ENCODE measurements around the gene CEMIP2.
A peak's percentile ranks its signal among the peaks of the same experiment; 100 is the strongest.

The CEMIP2 gene

DNA sequence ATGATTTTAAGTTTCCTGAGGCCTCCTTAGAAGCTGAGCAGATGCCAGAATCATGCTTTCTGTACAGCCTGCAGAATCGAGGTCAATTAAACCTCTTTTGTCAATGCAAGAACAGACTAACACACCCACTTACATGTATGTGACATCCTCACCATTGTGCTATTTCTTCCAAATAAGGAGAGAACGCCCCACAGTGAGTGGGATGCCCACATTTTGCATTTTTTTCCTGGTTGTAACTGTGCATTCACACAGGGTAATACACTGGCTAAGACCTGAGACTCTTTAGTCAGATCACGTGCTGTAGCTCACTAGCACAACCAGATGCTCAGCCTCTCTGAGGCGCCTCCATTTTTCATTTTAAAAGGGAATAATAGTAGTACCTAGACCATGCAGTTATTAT, 4.4 kb upstream of the CEMIP2 start:
- DNase-seq = no peak

- no peak for DNase-seq
Measured at GRCh38 chr9:71770170-71770569, 1.9 kb upstream of the CEMIP2 start.

DNA sequence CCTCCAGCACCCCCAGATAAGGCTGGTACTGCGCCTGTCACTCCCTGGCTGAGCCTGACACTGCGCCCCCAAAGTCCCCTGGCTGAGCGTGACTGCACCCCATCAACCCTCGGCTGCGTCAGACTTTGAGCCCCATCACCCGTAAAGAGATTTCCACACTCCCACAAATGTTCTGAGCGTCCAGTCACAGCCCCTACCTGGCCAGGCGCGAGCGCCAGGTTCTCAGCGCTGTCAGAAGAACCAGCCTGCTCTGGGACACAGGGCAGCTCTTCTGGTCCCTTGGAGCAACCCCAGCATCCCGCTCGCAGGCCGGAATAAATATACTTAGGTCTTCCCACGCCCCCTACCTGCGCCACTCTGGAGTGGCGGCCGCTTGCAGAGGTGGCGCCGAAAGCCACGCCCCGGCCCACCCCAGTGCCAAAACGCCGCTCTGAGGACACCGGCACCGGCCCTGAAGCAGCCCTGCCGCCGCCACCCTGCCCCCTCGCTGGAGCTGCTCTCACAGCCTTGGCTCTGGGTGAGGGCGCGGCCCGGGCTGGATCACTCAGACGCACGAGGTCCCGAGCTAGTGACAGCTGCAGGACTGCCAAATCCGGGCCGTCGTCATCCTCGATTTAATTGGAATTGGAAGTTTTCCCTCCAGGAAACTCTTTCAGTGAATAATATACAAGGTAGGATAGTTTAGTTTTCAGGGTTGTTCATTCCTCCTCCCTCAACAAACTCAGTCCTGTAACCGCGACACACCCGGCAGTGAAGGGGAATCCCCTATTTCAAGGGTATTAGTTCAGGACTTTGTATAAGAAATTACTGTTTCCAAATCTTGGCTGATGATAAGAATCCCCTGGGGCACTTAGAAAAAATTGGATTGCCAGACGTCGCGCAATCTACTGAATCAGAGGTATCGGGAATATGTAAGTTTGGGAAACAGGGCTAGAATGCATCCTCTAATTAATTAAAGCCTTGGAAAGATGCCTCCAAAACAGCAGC, 1.2 kb upstream of the CEMIP2 start:
- peak; percentile 30 for DNase-seq

GRCh38 chr9:71767776-71768321, 464 bp downstream of the CEMIP2 start:
- no peak for DNase-seq

DNA sequence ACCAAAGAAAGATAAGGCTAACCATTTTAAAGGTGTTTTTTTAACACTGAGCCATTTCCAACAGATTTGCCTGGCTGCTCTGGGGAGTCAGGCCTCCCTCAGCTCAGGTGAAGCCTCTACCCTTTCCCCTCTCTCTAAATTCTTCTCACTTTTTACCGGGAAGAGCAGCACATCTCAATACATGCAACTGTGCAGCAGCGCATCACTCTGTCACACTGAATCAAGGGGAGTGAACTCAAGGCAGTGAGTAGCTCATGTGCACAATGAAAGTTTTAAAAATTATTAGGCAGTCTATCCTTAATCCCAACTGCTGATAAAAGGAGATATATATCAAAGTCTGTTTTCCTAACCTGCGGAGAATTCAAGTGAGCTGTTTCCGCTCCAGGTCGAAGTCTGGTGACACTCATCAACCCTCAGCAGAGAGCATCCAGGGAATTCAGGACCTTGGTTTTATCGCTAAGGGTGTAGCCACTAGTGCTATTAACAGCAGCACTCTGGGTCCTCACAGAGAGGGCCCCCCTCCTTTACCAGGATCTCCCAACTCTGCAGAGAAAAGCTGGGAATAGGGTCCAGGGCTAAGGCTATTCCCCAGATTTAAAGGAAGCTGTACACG, 1.0 kb downstream of the CEMIP2 start:
- DNase-seq = no peak

GRCh38 chr9:71766663-71767062, 1.6 kb downstream of the CEMIP2 start:
- no peak for DNase-seq

GRCh38 chr9:71765693-71766092, 2.6 kb downstream of the CEMIP2 start:
- no peak for DNase-seq

GRCh38 chr9:71764891-71765290, 3.4 kb downstream of the CEMIP2 start:
- no peak for DNase-seq

DNA sequence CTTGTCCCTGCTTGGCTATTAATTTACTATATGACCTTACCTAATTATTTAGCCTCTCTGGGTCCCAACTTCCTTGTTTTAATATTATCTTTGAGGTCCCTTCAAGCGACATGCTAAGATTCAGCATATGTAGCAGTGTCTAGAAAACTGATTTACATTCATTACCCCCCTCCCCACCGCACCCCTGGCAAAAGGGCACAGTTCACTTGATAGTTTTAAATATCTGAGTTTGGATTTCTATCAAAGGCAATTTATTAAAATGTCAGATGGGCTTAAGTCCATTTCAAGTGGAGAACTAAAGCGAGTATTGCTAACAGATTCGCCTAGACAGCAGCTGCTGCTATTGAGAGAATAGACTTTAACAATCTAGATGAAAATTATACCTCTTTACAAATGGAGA, 3.9 kb downstream of the CEMIP2 start:
- DNase-seq = no peak

GRCh38 chr9:71763832-71764231, 4.5 kb downstream of the CEMIP2 start:
- DNase-seq = no peak

DNA sequence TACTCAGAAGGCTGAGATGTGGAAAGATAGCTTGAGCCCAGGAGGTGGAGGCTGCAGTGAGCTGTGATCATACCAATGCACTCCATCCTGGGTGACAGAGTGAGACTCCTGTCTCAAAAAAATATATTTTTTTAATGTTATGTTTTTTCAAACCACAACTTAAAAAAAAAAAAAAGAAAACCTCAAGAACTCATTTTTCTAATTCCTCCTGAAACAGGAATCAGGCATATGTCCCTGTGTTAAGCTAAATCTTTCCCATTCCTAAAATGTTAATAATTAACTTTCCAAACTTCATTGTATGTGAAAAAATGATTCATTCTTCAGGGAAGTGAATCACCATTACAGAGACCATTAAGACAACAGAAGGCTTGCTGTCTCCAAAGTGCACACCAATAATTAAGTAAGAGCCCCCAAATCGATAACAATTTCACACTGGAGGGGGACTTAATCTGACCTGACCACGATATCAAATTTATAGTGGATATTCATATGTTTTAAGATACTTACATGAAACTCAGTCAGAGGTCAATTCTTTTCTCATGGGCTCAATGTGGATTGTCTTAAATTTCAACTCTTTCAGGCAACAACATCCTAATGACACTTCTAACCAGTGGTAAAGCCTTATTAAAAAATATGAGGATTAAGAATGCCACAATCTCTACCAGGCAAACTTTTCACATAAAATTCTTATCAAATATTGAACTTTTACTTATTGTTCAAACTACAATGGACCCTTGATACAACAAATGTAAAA, 5.2 kb downstream of the CEMIP2 start:
- DNase-seq = no peak

DNA sequence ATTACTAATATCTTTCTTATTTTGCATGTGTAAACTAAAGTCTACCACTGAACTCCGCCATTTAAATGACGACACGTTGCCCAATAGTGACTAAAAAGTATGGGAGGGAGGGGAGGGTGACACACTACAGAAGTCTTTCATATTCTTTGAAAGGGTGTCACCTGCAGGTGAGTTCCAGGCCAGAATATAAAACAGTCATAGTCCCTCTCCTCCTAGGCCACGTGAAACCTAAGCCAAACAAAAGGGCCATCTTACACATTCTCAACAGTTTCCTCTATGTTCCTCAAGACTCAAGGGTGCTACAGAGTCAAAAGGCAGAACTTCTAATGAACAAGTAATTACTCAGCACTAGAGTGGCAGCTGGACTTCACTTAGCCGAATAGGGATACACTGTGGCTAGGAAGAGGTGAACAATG, 6.4 kb downstream of the CEMIP2 start:
- peak; percentile 47 for DNase-seq

DNA sequence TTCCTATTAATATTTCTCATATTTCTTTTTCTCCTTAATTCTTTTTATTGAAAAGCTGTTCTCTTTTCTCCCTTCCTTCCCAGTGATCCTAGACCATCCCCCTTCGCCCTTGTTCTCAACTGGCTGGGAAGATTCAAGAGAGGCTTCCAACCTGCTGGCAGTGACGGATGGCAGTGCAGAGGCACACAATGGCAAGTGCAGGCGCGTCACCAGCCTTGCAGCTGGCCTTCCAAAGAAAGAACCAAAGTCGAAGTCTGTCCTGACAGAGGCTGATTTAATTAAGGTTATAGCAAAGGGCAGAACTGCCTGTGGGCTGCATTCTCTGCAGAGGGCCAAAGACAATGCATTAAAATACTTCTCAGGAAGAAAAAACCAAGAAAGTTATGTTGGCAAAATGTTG, 7.4 kb downstream of the CEMIP2 start:
- DNase-seq = peak; percentile 11

- peak; percentile 47 for DNase-seq
Measured at GRCh38 chr9:71758785-71759184, 9.5 kb downstream of the CEMIP2 start.

- DNase-seq = no peak
Measured at GRCh38 chr9:71758277-71758676, 10.0 kb downstream of the CEMIP2 start.

- no peak for DNase-seq
Measured at GRCh38 chr9:71756753-71757152, 11.6 kb downstream of the CEMIP2 start.

- DNase-seq = no peak
Measured at GRCh38 chr9:71755869-71756268, 12.4 kb downstream of the CEMIP2 start.

DNA sequence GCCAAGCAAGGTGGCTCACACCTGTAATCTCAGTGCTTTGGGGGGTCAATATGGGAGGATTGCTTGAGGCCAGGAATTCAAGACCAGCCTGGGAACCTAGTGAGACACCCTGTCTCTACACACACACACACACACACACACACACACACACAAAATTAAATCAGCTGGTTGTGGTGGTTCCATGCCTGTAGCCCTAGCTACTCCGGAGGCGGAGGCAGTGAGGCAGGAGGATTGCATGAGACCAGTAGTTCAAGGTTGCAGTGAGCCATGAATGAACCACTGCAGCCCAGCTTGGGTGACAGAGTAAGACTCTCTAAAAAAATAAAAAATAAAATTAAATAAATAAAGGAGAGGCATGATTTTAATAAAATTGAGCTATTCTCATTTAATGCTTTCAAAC, 13.1 kb downstream of the CEMIP2 start:
- no peak for DNase-seq

- DNase-seq = no peak
Measured at GRCh38 chr9:71754151-71754550, 14.2 kb downstream of the CEMIP2 start.

DNA sequence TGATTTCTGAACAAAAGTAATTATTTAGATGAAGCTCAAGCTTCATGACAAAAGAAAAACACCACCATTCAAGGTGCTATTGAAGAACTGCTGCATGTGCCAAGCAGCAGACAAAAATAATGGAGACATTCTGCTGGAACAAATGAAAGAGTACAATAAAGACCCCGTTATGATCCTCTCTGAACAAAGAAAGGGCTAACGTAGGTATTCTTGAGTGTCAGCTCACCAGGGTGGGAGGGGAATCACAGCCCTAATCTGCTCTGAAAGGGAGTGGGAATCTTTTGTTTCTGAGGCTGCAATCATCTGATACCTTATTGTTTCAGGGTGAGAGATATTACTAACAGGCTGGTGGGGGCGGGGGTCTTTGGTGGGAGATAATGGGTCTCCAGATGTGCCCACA, 15.4 kb downstream of the CEMIP2 start:
- no peak for DNase-seq

GRCh38 chr9:71752352-71752751, 16.0 kb downstream of the CEMIP2 start:
- no peak for DNase-seq

GRCh38 chr9:71748280-71748743, 20.0 kb downstream of the CEMIP2 start:
- no peak for DNase-seq

DNA sequence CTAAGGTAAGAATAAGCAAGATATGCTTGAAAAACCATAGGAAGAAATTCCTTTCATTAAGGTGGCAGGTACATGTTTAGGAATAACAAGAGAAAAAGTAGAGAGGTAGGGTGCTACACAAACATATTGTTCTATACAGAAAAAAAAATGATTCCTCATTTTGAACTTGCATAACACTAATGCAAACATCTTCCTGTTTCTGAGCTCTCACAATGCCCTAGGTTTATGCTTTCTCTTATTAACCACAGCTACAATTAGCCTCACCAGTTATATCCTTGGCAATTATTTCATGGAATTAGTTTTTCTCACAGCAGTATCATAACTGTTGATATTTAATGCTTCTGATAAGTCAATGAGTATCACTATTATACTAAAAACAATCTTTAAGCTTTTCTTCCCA, 20.7 kb downstream of the CEMIP2 start:
- no peak for DNase-seq
